ENCODE results near the gene IFT122.

The IFT122 gene

DNA sequence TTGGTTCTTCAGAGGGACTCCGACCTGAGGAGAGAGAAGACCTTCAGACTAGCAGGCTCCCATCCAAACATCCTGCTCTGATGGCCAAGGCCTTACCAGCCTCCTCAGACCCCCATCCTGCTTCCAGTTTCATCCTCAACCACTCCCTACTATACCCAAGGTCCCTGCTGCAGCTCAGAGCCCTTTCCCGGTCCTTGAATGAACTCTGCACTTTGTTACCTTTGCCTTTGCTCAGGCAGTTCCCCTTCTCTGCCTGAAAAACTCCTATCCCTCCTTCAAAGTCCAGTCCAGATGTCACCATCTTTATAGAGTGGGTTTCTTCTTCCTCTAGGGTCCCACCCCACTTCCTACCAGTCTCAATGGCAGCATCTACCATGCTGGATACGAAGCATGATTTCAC, 24.6 kb upstream of the IFT122 start:
- DNase-seq = no peak

DNA sequence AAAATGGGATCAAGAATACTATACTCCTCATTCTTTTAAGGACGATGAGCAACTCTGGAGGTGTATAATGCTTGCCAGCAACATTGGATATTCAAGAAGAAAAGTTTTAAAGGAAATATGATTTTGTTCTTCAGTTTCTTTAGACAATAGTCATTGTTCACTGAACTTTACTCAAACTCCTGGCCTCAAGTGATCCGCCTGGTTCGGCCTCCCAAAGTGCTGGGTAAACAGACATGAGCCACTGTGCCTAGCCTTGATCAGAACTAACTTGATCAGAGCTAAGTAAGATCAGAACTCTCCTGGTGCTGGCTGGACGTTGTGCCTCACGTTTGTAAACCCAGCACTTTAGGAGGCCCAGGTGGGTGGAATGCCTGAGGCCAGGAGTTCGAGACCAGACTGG, 24.2 kb upstream of the IFT122 start:
- no peak for DNase-seq

DNA sequence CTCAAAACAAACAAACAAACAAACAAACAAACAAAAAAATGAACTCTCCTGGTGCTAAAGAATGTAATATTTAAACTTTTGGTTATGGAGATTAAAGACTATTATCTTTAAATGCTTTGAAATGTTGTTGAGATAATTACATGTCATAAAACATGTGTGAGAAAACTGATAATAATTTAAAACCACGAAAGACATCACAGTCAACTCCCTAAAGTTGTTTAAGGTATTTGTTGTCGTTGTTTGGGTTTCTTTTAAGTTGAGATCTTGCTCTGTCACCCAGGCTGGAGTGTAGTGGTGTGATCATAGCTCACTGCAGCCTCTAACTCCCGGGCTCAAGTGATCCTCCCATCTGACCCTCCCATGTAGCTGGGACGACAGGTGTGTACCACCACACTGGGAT, 23.6 kb upstream of the IFT122 start:
- DNase-seq = no peak

GRCh38 chr3:129417326-129417725, 22.7 kb upstream of the IFT122 start:
- DNase-seq = no peak

- no peak for DNase-seq
Observed at GRCh38 chr3:129418041-129418973, 21.7 kb upstream of the IFT122 start.

GRCh38 chr3:129419476-129419875, 20.5 kb upstream of the IFT122 start:
- no peak for DNase-seq

DNA sequence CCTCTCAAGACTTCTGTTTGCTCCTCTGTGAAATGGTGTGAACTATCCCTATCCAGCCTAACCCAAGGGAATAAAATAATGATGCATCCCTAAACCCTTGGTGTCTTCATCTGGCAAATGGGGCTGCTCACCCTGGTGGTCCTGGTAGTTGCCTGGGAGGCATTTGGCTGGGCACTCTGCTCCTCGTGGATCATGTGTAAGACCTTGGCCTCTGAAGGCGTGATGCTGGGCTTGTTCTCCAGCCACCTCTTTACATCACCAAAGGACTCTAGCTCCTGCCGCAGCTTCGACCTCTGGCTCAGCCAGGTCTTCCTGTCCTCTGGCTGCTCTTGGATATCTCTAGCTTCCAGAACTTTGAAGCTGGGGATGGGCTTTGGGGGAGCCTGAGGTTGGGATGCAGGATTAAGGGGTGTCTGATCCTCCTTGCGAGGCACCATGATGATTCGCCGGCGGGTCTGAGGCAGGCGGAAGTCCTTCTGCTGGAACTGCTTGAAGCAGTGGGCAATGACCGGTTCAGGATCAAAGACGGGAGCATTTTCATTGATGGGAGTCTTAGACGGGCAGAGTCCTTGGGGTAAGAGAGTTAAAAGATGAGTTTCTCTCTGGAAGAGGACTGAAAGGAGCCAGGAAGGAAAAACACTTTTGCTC, 18.7 kb upstream of the IFT122 start:
- no peak for DNase-seq

GRCh38 chr3:129421988-129422745, 17.9 kb upstream of the IFT122 start:
- DNase-seq = no peak

- DNase-seq = no peak
Observed at GRCh38 chr3:129422897-129423296, 17.1 kb upstream of the IFT122 start.

DNA sequence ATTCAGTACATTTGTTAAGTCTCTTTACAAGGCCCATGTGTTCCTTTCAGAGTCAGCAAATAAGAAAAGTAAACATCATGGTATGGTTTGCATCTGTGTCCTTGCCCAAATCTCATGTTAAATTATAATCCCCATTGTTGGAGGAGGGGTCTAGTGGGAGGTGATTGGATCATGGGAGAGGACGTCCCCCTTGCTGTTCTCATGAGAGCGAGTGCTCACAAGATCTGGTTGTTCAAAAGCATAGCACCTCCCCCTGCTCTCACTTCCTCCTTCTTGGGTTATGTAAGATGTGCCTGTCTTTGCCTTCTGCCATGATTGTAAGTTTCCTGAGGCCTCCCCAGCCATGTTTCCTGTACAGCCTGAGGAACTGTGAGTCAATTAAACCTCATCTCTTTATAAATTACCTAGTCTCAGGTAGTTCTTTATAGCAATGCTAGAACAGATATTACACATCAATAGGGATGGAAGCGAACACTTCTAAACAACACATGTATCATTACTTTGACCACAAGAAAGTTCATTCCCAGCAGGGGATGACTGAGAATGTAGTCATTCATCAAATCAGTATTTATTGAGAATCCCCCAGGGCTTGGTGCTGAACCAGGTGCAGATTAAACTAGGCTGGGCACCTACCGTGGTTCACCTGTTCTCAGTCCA, 15.7 kb upstream of the IFT122 start:
- DNase-seq = no peak

DNA sequence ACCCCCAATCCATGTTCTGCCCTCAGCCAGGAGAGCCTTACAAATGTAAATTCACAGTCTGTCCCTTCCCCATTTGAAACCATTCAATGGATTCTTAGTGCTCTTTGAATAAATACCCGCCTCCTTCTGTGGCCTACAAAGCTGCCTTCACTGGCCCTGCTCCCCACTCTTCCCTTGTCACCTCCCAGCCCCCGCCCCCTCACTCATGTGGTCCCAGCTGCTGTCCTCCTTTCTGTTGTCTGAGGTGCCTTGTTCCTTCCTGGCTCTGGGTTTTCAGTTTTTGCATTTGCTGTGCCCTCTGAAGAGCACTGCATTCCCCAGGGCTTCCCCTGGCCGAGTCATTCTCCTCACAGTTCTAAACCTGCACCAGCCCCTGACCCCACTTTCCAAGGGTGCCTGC, 14.8 kb upstream of the IFT122 start:
- DNase-seq = no peak

DNA sequence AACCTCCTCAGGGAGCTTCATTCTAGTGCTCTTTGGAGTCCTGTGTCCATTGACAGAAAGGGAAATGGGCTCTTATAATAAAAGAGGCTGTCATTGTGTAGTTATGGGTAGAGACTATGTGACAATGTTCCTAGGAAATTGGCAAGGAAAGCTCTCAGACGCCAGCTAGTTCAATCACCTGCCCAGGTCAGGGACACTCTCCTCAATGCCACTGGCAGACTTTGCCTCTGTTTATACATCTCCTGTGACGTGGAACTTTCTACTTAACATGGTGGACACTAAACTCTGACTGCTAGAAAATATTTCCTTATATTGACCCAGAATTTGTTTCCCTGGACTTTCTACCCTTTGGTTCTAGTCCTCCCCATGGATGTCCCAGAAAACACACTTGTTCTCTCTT, 14.4 kb upstream of the IFT122 start:
- DNase-seq = no peak

DNA sequence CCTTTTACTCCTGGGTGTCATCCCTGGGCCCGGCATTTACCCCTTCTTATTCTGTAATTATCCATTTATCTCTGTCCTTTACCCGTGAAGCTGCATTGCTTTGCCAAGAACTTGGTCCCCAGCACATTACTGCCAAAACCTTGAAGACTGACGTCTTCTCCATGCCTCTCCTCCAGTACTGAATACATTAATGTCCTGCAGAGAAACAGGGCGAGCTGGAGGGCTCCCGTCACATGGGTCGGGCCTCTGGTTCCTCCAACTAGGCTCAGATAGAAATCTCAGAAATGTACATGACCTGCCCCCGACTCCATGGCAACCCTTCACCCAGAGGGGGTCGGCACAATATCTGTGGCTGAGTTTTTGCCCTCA, 12.0 kb upstream of the IFT122 start:
- no peak for DNase-seq

DNA sequence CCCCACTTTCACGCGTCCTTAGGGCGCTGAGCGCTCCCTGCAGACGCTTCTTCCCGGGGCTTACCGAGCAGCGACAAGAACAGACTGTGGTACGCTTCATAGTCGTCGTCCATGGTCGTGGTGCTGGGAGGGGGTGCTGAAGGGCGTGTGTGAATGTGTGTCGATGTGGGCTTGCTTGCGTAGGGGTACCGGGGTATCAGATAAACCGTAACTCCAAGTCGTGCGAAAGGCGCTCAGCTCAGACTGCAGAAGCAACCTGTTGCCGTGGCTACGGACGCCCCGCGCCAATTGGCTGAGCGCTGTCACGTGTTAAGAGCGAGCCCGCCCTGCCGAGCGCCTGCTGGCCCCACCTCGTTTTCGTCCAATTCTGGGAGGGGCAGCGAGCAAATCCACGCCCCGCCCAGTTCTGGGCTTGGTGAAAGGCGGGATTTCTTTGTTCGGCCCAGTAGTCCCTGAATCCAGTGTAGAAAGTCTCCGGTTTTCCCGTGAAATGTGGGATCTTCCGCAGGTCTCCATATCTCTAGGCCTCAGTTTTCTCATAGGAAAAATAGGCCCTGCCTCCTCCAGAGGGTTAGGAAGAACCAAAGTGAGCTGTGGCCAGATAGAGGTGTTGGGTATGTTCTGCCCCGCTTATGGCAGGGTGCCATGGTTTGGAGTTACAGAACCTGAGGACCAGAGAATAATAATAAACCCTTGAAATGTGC, 11.5 kb upstream of the IFT122 start, which contains the start of gene EFCAB12:
Gene EFCAB12, minus strand, starts transcription at position 261 of the 704 bp plus-strand sequence. Its CDS starts 148 bp downstream, at position 113.
- peak; percentile 77 to 92 for DNase-seq

- DNase-seq = no peak
Observed at GRCh38 chr3:129429080-129429451, 11.0 kb upstream of the IFT122 start.

DNA sequence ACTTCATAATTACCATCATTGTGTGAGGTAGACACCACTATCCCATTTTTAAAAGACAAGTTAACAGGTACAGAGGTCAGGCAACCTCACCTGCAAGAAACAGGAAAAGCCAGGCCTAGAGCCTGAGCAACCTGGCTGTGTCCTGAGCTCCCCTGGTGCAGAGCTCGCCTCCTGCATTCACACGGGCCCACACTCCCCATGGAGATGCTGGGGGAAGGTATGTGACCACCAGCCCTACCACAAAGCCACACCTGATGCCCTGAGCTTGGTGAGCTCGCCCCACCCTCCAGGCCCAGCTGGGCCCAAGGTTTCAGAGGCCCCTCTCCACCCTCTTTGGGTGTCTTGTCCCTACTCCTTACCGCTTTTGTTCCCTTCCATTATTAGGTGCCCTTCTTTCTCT, 10.4 kb upstream of the IFT122 start:
- no peak for DNase-seq

- no peak for DNase-seq
Observed at GRCh38 chr3:129432036-129432435, 8.0 kb upstream of the IFT122 start.

GRCh38 chr3:129432671-129433070, 7.4 kb upstream of the IFT122 start:
- DNase-seq = no peak

GRCh38 chr3:129433565-129433964, 6.5 kb upstream of the IFT122 start:
- no peak for DNase-seq

DNA sequence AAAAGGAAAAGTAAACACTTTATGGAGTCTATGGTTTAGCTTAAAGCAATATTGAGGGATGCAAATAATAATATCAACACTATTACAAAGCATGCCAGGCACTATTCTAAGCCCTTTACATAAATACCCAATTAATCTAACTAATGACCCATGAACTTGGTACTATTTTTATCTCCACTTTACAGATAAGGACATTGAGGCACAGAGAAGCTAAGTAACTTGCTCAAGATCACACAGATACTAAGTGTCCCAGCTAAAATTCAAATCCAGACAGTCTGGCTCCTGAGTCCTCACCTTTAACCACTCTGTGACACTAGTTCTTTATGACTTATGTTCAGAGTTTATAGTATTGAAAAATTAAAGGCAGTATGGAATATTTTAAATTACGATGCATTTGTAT, 5.9 kb upstream of the IFT122 start:
- DNase-seq = no peak

DNA sequence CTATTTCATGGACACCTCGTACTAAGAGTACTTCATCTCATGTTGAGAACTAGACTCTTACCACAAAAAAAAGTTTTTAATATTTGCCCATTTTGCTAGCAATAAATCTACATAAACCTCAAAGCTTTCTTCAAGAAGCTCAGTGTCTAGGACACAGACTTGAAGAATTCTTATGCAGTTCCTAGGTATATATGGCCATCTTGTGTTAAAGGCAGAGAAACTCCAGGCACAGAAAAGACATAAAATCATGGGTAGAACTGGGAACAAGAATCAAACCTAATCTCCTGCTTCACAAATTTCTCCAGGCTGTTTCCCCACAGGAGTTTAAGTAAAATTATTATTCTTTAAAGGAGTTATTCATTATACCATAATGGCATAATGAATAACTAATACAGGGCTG, 4.7 kb upstream of the IFT122 start:
- no peak for DNase-seq

- peak in 1 of 2 experiments; percentile 63 for DNase-seq
Observed at GRCh38 chr3:129439226-129439816, 703 bp upstream of the IFT122 start.

All from NCI-H524 (cell line).